Left ventricle myocardium superior (tissue), 1 donor: ENCODE data around the gene PUM1. TPM values are rescaled to one million over a fixed set of nuclear protein-coding genes. Genes with fewer than 3 reads are reported as not detected.
A peak's percentile ranks its signal among the peaks of the same experiment; 100 is the strongest.
"Not testable (repeated sequence)": the region's sequence is repeated elsewhere in the genome, so short reads cannot be mapped to it uniquely, and the experiment has no call there.

Source experiments
- ATAC-seq: fragments of 200-7000 bp; cut with Tn5 transposase; one replicate; pipeline ENCODE4 v1.9.1; 2020; ENCODE audit warnings: mild to moderate bottlenecking, moderate library complexity
- DNase-seq: peaks from one replicate; pipeline ENCODE4 v3.0.0-alpha.2; 2020
- intact Hi-C: fragments of 100-400 bp; cut with micrococcal nuclease; formaldehyde crosslinking; loops from one replicate; pipeline ENCODE4 v1.11.0; 2022
- total RNA-seq: library from RNA; stranded (reverse); fragmentation: NEBNext Ultra II Directional; extraction: Animal tissue kit (Norgen Biotek cat#: 25700); gene quantifications from one replicate; pipeline ENCODE4 v1.2.1, GENCODE V29; 2021
- donor health status: DM: no; HTN: yes; CAD: no; lungs with severe emphysema.

PUM1 gene
- total RNA-seq, 1 donor from 2014 or later: 75.0 TPM

- DNase-seq, intact Hi-C loops, ATAC-seq: not testable (repeated sequence)
These were observed 116.1 kb downstream of the PUM1 start for GRCh38 chr1:30949487-30949838.

- intact Hi-C loops, ATAC-seq, DNase-seq: not testable (repeated sequence)
These were observed 116.6 kb downstream of the PUM1 start for GRCh38 chr1:30948813-30949486.

GRCh38 chr1:30948278-30948677, 117.2 kb downstream of the PUM1 start:
- no peak for DNase-seq
- intact Hi-C loops: no loop called here

GRCh38 chr1:30947212-30947611, 118.3 kb downstream of the PUM1 start:
- ATAC-seq (no peak), DNase-seq (no peak)
- intact Hi-C loops: no loop called here

More at GRCh38 chr1:30948278-30948677, 117.2 kb downstream of the PUM1 start:
- no peak for ATAC-seq

GRCh38 chr1:30942326-30942963, 123.1 kb downstream of the PUM1 start:
- ATAC-seq: no peak
- intact Hi-C loops: no loop called here
- no peak for DNase-seq

- ATAC-seq: no peak
- intact Hi-C loops: no loop called here
- DNase-seq: no peak
These were observed 125.0 kb downstream of the PUM1 start for GRCh38 chr1:30940541-30940940.

- ATAC-seq: no peak
- no peak for DNase-seq
- intact Hi-C loops: no loop called here
These were observed 128.9 kb downstream of the PUM1 start for GRCh38 chr1:30936541-30937171.

GRCh38 chr1:30935758-30936157, 129.8 kb downstream of the PUM1 start:
- intact Hi-C loops, DNase-seq, ATAC-seq: not testable (repeated sequence)

- intact Hi-C loops: no loop called here
- ATAC-seq (no peak), DNase-seq (no peak)
These were observed 130.9 kb downstream of the PUM1 start for GRCh38 chr1:30934613-30935012.

GRCh38 chr1:30933874-30934252, 131.7 kb downstream of the PUM1 start:
- ATAC-seq (no peak), DNase-seq (no peak)
- intact Hi-C loops: no loop called here

GRCh38 chr1:30930631-30931173, 134.8 kb downstream of the PUM1 start:
- intact Hi-C loops: no loop called here
- ATAC-seq (peak; percentile 17), DNase-seq (no peak)

- intact Hi-C loops: no loop called here
These were observed 135.5 kb downstream of the PUM1 start for GRCh38 chr1:30929944-30930525.

GRCh38 chr1:30929135-30929889, 136.2 kb downstream of the PUM1 start:
- DNase-seq: peak; percentile 26
- peak; percentile 66 for ATAC-seq
- intact Hi-C loops: no loop called here

More at GRCh38 chr1:30929944-30930525, 135.5 kb downstream of the PUM1 start:
- DNase-seq (no peak), ATAC-seq (peak; percentile 40)

- DNase-seq: no peak
- intact Hi-C loops: no loop called here
- no peak for ATAC-seq
These were observed 136.8 kb downstream of the PUM1 start for GRCh38 chr1:30928789-30929134.

- no peak for ATAC-seq
- no peak for DNase-seq
- intact Hi-C loops: no loop called here
These were observed 137.3 kb downstream of the PUM1 start for GRCh38 chr1:30928171-30928570.

- intact Hi-C loops: no loop called here
- DNase-seq: no peak
- ATAC-seq: no peak
These were observed 138.1 kb downstream of the PUM1 start for GRCh38 chr1:30927448-30927847.

- DNase-seq (no peak), ATAC-seq (no peak)
- intact Hi-C loops: no loop called here
These were observed 141.9 kb downstream of the PUM1 start for GRCh38 chr1:30923597-30923996.

- ATAC-seq (no peak), DNase-seq (no peak)
- intact Hi-C loops: no loop called here
These were observed 144.7 kb downstream of the PUM1 start for GRCh38 chr1:30920827-30921226.
